ENCODE measurements around the gene OTOGL.

OTOGL gene

GRCh38 chr12:80262346-80262745 is 163.0 kb downstream of the OTOGL start:
- Histone ChIP-seq H3K27ac (no peak overlapping the region), H3K4me3 (IDR thresholded peaks at IDR 0.05; ENCODE audit: insufficient read depth, low read depth, low read length) (no peak overlapping the region)

GRCh38 chr12:80262771-80263170 is 163.4 kb downstream of the OTOGL start:
- H4K20me1 ChIP-seq (ENCODE audit: insufficient read depth), result no peaks in the 10 kb centered on the region
- no peak for TF ChIP-seq CTCF (conservative IDR thresholded peaks at IDR 0.05; ENCODE audit: low read depth, low read length)
- H3K4me3 ChIP-seq (IDR thresholded peaks at IDR 0.05; ENCODE audit: insufficient read depth, low read depth, low read length), result no peak overlapping the region
- no peaks in the 10 kb centered on the region for H3K27me3 ChIP-seq (ENCODE audit: insufficient read depth, low read depth)
- H3K4me1 ChIP-seq (ENCODE audit: low read depth, poor library complexity, severe bottlenecking), result peaks cover 6% of the 10 kb centered on the region
- H3K79me2 ChIP-seq (ENCODE audit: insufficient read depth, low read depth), result no peaks in the 10 kb centered on the region
- H2AFZ ChIP-seq (ENCODE audit: low read depth), result no peak overlapping the region
- no peak overlapping the region for H3K4me2 ChIP-seq
- no peaks in the 10 kb centered on the region for H3K36me3 ChIP-seq (ENCODE audit: insufficient read depth)
- no peak overlapping the region for H3K9ac ChIP-seq
- no peak overlapping the region for H3K27ac ChIP-seq

More at GRCh38 chr12:80262346-80262745, 163.0 kb downstream of the OTOGL start:
- Histone ChIP-seq H3K79me2 (ENCODE audit: insufficient read depth, low read depth) (no peaks in the 10 kb centered on the region), H3K4me1 (ENCODE audit: low read depth, poor library complexity, severe bottlenecking) (peaks cover 6% of the 10 kb centered on the region), H3K27me3 (ENCODE audit: insufficient read depth, low read depth) (no peaks in the 10 kb centered on the region), H2AFZ (ENCODE audit: low read depth) (no peak overlapping the region), H3K4me2 (no peak overlapping the region), H3K9ac (no peak overlapping the region), H4K20me1 (ENCODE audit: insufficient read depth) (no peaks in the 10 kb centered on the region), H3K36me3 (ENCODE audit: insufficient read depth) (no peaks in the 10 kb centered on the region)
- TF ChIP-seq CTCF (conservative IDR thresholded peaks at IDR 0.05; ENCODE audit: low read depth, low read length), result no peak

GRCh38 chr12:80264386-80264785 is 165.0 kb downstream of the OTOGL start:
- no peaks in the 10 kb centered on the region for H3K27me3 ChIP-seq (ENCODE audit: insufficient read depth, low read depth)
- H3K27ac ChIP-seq, result no peak overlapping the region
- TF ChIP-seq CTCF (conservative IDR thresholded peaks at IDR 0.05; ENCODE audit: low read depth, low read length), result no peak
- H3K4me3 ChIP-seq (IDR thresholded peaks at IDR 0.05; ENCODE audit: insufficient read depth, low read depth, low read length), result no peak overlapping the region
- H3K9ac ChIP-seq, result no peak overlapping the region
- no peaks in the 10 kb centered on the region for H4K20me1 ChIP-seq (ENCODE audit: insufficient read depth)
- no peak overlapping the region for H2AFZ ChIP-seq (ENCODE audit: low read depth)
- H3K4me2 ChIP-seq, result no peak overlapping the region
- no peaks in the 10 kb centered on the region for H3K79me2 ChIP-seq (ENCODE audit: insufficient read depth, low read depth)
- peaks cover 12% of the 10 kb centered on the region for H3K4me1 ChIP-seq (ENCODE audit: low read depth, poor library complexity, severe bottlenecking)
- H3K36me3 ChIP-seq (ENCODE audit: insufficient read depth), result no peaks in the 10 kb centered on the region

- TF ChIP-seq CTCF (conservative IDR thresholded peaks at IDR 0.05; ENCODE audit: low read depth, low read length), result no peak
- Histone ChIP-seq H3K9ac (no peak overlapping the region), H2AFZ (ENCODE audit: low read depth) (no peak overlapping the region), H3K36me3 (ENCODE audit: insufficient read depth) (no peaks in the 10 kb centered on the region), H3K27ac (no peak overlapping the region), H3K4me2 (no peak overlapping the region), H3K79me2 (ENCODE audit: insufficient read depth, low read depth) (no peaks in the 10 kb centered on the region), H3K4me3 (IDR thresholded peaks at IDR 0.05; ENCODE audit: insufficient read depth, low read depth, low read length) (no peak overlapping the region), H3K4me1 (ENCODE audit: low read depth, poor library complexity, severe bottlenecking) (peaks cover 17% of the 10 kb centered on the region), H3K27me3 (ENCODE audit: insufficient read depth, low read depth) (no peaks in the 10 kb centered on the region), H4K20me1 (ENCODE audit: insufficient read depth) (no peaks in the 10 kb centered on the region)
These were observed 165.6 kb downstream of the OTOGL start for GRCh38 chr12:80264891-80265290.

All from KMS-11 (cell line).